DMS79 treated with DMSO at 0.1 percent for 48 hours (cell line): Measurements from ENCODE around the gene RHOT1.
"Not testable (repeated sequence)": the region's sequence is repeated elsewhere in the genome, so short reads cannot be mapped to it uniquely, and the experiment has no call there.

Experiments used
- DNase-seq: peaks from one replicate; lab custom pipeline; 2025; lab: John Stamatoyannopoulos, UW

The RHOT1 gene

DNA sequence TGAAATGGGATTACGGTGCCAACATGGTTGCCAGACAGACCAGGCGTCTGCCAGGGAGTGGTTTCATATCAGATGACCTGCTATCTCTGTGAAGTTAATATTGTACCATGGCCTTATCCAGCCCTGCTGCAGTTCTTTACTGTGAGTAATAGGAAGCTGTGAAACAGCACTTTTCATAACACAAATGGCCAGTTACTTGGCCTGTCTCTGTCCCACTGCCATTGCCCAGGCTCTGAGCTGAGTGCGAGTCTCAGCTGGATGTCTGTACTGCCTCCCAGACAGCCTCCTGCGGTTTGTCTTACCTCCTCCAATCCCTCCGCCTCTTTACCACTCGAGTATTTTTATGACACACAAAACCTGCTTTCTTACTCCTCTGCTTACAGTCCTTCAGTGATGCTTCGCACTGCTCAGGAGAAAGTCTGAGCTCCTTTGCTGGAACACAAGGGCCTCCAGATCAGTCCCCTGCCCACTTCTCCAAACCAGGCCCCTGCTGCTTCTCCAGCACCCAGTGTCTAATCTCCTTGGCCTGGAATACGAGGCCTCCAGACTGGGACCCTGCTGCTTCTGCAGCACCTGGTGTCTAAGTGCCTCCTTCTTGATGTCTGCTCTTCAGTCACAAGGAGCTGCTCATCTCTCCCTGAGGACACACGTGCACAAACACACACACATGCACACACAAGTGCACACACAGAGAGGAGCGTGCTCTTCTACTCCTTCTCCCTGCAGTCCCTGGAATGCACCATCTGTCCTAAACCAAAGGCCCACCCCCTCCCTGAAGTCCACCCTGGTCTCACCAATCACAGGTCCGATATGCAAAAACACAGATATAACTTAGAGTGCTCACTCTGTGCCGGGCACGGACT is 17.1 kb upstream of the RHOT1 start:
- peak; percentile 4 for DNase-seq

GRCh38 chr17:32125848-32126153 is 16.5 kb upstream of the RHOT1 start:
- no peak for DNase-seq

- no peak for DNase-seq
These were observed 16.0 kb upstream of the RHOT1 start for GRCh38 chr17:32126325-32126724.

DNA sequence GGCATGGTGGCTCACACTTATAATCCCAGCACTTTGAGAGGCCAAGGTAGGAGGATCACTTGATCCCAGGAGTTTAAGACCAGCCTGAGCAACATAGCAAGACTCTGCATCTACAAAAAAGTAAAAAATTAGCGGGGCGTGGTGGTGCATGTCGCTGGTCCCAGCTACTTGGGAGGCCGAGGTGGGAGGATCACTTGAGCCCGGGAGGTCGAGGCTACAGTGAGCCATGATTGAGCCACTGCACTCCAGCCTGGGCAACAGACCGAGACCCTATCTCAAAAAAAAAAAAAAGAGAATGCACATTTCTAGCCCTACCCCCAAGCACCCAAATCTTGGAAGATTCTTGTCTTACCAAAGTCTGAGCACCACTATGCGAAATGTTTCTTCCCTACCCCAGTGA is 15.6 kb upstream of the RHOT1 start:
- no peak for DNase-seq

- DNase-seq, result peak; percentile 82
These were observed 15.0 kb upstream of the RHOT1 start for GRCh38 chr17:32127158-32127897.

GRCh38 chr17:32128470-32128869 is 13.8 kb upstream of the RHOT1 start:
- DNase-seq, result not testable (repeated sequence)

DNA sequence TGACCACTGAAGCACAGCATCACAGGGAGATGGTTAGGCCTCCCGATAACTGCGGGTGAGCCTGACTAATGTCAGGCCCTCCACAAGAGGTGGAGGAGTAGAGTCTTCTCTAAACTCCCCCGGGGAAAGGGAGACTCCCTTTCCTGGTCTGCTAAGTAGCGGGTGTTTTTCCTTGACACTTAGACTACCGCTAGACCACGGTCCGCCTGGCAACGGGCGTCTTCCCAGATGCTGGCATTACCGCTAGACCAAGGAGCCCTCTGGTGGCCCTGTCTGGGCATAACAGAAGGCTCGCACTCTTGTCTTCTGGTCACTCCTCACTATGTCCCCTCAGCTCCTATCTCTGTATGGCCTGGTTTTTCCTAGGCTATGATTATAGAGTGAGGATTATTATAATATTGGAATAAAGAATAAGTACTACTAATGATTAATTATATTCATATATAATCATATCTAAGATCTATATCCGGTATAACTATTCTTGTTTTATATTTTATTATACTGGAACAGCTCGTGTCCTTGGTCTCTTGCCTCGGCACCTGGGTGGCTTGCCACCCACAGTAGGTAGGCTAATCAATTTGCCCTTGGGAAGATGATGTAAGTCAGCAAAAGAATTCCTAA is 6.7 kb upstream of the RHOT1 start:
- not testable (repeated sequence) for DNase-seq

- DNase-seq, result no peak
These were observed 5.4 kb upstream of the RHOT1 start for GRCh38 chr17:32136856-32137255.

DNA sequence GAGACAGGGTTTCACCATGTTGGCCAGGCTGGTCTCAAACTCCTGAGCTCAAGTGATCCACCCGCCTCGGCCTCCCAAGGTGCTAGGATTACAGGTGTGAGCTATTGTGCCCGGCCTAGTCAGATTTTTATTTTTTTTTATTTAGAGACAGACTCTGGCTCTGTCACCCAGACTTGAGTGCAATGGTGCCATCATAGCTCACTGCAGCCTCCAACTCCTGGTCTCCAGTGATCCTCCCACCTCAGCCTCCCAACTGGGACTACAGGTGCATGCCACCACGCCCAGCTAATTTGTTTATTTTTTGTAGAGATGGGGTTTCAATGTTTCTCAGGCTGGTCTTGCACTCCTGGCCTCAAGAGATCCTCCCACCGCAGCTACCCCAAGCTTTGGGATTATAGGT is 2.8 kb upstream of the RHOT1 start:
- not testable (repeated sequence) for DNase-seq

DNA sequence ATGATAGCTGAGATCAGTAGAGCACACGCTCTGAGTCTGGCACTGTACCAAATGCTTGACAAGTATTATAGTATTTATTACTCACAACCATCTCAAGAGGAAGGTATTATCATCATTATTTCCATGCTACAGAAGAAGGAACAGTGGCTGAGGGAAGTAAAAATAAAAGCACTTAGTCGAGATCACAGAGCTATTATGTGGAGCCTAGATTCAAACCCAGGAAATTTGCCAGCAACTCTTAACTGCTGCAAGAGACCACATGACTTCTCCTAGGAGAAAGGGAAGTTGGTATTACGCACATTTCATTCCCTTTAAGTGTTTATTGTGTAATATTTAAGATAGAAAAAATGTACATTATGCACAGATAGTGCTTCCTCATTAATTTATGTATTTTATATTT is 1.0 kb upstream of the RHOT1 start:
- DNase-seq, result peak; percentile 96

DNA sequence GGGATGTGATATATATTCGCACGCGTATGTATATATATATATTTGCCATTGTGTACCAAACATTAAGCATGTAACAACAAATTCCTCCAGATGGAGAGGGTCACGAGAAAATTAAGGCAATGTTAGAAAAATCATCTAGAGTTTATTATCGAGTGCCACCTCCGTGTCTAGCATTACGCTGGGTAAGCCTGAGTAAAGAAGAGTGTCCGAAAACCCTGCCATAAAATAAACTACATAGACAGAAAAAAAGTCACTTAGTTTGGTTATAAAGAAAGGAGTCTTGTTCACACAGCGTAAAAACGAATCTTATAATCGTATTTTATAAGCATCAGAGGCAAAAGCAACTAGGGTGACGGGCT is 644 bp upstream of the RHOT1 start:
- peak; percentile 78 for DNase-seq

DNA sequence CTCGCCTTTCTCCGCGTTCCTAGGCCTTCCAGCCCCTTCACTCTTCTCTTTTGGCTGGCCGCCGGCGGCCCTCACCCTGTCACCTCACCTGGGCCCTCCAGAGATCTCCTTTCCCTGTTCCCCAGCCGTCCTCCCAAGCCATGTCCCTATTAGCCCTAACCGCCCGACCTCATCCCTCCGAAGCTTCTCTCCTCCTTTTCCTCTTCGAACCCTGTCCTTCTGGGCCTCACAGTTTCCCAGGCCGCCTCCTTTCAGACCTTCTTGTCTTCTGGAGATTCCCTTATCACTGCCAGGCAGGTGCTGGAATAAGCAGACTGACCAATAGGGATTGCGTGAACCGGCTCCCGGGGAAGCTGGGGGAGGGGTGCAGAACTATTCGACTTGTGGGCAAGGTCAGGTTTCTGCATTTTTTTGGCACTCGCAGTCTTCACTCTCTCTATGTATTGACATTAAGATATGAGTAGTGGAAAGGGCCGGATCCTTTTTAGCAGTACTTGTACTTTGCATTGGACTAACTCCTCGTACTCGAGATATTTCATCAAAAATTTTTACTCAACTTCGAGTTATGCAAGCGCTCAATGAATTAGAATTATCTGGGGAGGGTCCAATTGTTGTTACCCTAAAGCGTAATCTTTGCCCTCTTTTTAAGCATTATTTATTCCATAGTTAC is 690 bp downstream of the RHOT1 start:
- peak; percentile 69 for DNase-seq

DNA sequence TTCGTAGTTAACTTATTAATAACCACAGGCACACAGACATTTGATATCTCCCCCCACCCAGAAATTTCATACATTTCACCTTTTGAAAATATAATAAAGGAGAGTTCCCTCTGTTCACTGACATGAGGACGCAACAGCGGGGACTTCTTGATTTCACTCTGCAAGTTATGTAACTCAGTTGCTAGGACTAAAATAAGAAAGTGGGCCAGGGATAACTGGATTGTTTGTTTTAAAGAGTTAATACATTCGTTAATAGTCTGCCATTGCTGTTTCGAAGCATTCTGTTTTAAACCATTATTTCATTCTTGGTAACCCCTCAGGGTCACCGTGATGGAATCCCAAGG is 1.2 kb downstream of the RHOT1 start:
- no peak for DNase-seq

- DNase-seq, result not testable (repeated sequence)
These were observed 2.1 kb downstream of the RHOT1 start for GRCh38 chr17:32144442-32144841.

- DNase-seq, result no peak
These were observed 6.0 kb downstream of the RHOT1 start for GRCh38 chr17:32148351-32148750.

GRCh38 chr17:32150358-32150757 is 8.1 kb downstream of the RHOT1 start:
- no peak for DNase-seq

GRCh38 chr17:32152130-32152529 is 9.8 kb downstream of the RHOT1 start:
- DNase-seq, result no peak

- no peak for DNase-seq
These were observed 13.6 kb downstream of the RHOT1 start for GRCh38 chr17:32155896-32156295.

DNA sequence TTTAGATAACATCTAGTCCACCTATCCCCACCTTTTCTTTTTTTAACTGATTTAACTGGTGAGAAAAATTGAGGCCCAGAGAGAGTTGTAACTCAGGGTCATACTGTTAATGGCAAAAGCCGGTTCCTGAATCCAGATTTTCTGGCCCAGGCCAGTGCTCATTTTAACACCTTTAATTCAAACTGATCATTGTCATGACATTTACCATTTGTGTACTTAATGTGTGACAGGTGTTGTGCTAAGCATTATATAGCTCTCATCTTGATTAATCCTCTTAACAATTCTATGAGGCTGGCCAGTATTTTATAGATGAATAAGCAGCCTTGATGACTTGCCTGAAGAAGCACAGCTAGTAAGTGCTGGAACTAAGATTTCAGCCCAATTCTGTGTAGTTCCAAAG is 14.4 kb downstream of the RHOT1 start:
- no peak for DNase-seq

DNA sequence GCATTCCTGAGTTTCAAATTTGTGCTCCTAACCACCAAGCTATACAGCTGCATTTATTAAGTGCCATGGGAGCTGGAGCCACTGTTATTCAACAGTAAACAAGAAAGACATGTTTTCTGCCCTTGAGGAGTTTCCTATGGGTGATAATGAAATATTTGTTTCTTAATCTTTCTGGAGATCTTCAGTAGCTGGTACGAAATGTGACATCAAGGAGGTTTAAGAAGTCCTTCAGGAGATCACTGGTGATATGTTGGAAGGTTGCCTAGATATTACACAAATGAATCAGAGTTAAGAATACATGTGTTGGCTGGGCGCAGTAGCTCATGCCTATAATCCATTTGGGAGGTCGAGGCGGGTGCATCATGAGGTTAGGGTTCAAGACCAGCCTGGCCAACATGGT is 14.9 kb downstream of the RHOT1 start:
- DNase-seq, result no peak

- no peak for DNase-seq
These were observed 16.7 kb downstream of the RHOT1 start for GRCh38 chr17:32158870-32159585.
